H9 (cell line): ENCODE data around the gene ZNF133. TPM values are rescaled to one million over a fixed set of nuclear protein-coding genes. Genes with fewer than 3 reads are reported as not detected.

ENCODE experiments used
- DNase-seq: peaks from one replicate; pipeline ENCODE4 v3.0.0-alpha.2; 2017
- H2AFZ ChIP-seq: one replicate; pipeline ENCODE4 v1.6.1; 2013; ENCODE audit warnings: mild to moderate bottlenecking, low read length, control low read depth, moderate library complexity
- H2AK5ac ChIP-seq: 2 replicates; pipeline ENCODE4 v1.6.1; 2013; ENCODE audit warnings: low read length, control low read depth, mixed read lengths; ENCODE audit not compliant: insufficient read length
- H2BK120ac ChIP-seq: one replicate; pipeline ENCODE4 v1.6.1; 2013; ENCODE audit warnings: low read depth, mild to moderate bottlenecking, low read length, control low read depth, inconsistent platforms; ENCODE audit not compliant: poor library complexity, severe bottlenecking
- H2BK12ac ChIP-seq: 2 replicates; pipeline ENCODE4 v1.6.1; 2013; ENCODE audit warnings: low read length, control low read depth, mixed read lengths, low read depth; ENCODE audit not compliant: insufficient read length
- H2BK15ac ChIP-seq: 2 replicates; pipeline ENCODE4 v1.6.1; 2013; ENCODE audit warnings: low read depth, low read length, control low read depth
- H2BK20ac ChIP-seq: one replicate; pipeline ENCODE4 v1.6.1; 2013; ENCODE audit warnings: low read depth, mild to moderate bottlenecking, low read length, control low read depth, inconsistent platforms; ENCODE audit not compliant: poor library complexity, severe bottlenecking
- H2BK5ac ChIP-seq: 2 replicates; pipeline ENCODE4 v1.6.1; 2013; ENCODE audit warnings: low read length, control low read depth, mixed read lengths; ENCODE audit not compliant: insufficient read length
- H3K14ac ChIP-seq: 2 replicates; pipeline ENCODE4 v1.6.1; 2013; ENCODE audit warnings: low read length, control low read depth; ENCODE audit not compliant: insufficient read depth
- H3K18ac ChIP-seq: 2 replicates; pipeline ENCODE4 v1.6.1; 2013; ENCODE audit warnings: low read depth, mild to moderate bottlenecking, mixed read lengths, low read length, control low read depth; ENCODE audit not compliant: insufficient read length
- H3K23ac ChIP-seq: 2 replicates; pipeline ENCODE4 v1.6.1; 2013; ENCODE audit warnings: low read length, control low read depth, mixed read lengths, low read depth; ENCODE audit not compliant: insufficient read length
- H3K23me2 ChIP-seq: 2 replicates; pipeline ENCODE4 v1.6.1; 2013; ENCODE audit warnings: low read depth, mild to moderate bottlenecking, mixed read lengths, low read length, control low read depth; ENCODE audit not compliant: insufficient read length, poor library complexity, severe bottlenecking
- H3K27ac ChIP-seq: 2 replicates; pipeline ENCODE4 v1.5.1; 2013; ENCODE audit warnings: low read length, control low read depth, mixed read lengths, low read depth; ENCODE audit not compliant: insufficient read length
- H3K27me3 ChIP-seq: 2 replicates; pipeline ENCODE4 v1.6.1; 2013; ENCODE audit warnings: low read length, control low read depth, inconsistent platforms; ENCODE audit not compliant: insufficient read depth
- H3K4ac ChIP-seq: 2 replicates; pipeline ENCODE4 v1.6.1; 2013; ENCODE audit warnings: low read depth, mild to moderate bottlenecking, control low read depth, inconsistent platforms, low read length, moderate library complexity
- H3K4me1 ChIP-seq: 2 replicates; pipeline ENCODE4 v1.6.1; 2013; ENCODE audit warnings: low read length, control low read depth, inconsistent platforms; ENCODE audit not compliant: insufficient read depth
- H3K4me2 ChIP-seq: 2 replicates; pipeline ENCODE4 v1.6.1; 2013; ENCODE audit warnings: low read length, control low read depth, mixed read lengths; ENCODE audit not compliant: insufficient read length, insufficient read depth
- H3K56ac ChIP-seq: 2 replicates; pipeline ENCODE4 v1.6.1; 2013; ENCODE audit warnings: low read depth, mild to moderate bottlenecking, mixed read lengths, low read length, control low read depth; ENCODE audit not compliant: insufficient read length
- H3K79me1 ChIP-seq: 2 replicates; pipeline ENCODE4 v1.6.1; 2013; ENCODE audit warnings: low read depth, mild to moderate bottlenecking, moderate library complexity, low read length, control low read depth, inconsistent platforms; ENCODE audit not compliant: insufficient read depth, poor library complexity, severe bottlenecking
- H3K79me2 ChIP-seq: 2 replicates; pipeline ENCODE4 v1.6.1; 2013; ENCODE audit warnings: low read length, control low read depth, inconsistent platforms; ENCODE audit not compliant: insufficient read depth
- H3K9ac ChIP-seq: 2 replicates; pipeline ENCODE4 v1.6.1; 2013; ENCODE audit warnings: low read length, control low read depth, mixed read lengths; ENCODE audit not compliant: insufficient read length; ENCODE audit errors: extremely low read depth
- H3K9me3 ChIP-seq: one replicate; pipeline ENCODE4 v1.6.1; 2013; ENCODE audit warnings: low read depth, low read length, inconsistent platforms; ENCODE audit not compliant: control insufficient read depth
- H3T11ph ChIP-seq: one replicate; pipeline ENCODE4 v1.6.1; 2013; ENCODE audit warnings: mild to moderate bottlenecking, low read length, control low read depth, inconsistent platforms
- H4K20me1 ChIP-seq: one replicate; pipeline ENCODE4 v1.6.1; 2013; ENCODE audit not compliant: control insufficient read depth, insufficient read length, insufficient read depth
- H4K5ac ChIP-seq: 2 replicates; pipeline ENCODE4 v1.6.1; 2013; ENCODE audit warnings: low read depth, mild to moderate bottlenecking, mixed read lengths, low read length, control low read depth; ENCODE audit not compliant: insufficient read length
- H4K8ac ChIP-seq: replicated peaks from 2 replicates; pipeline ENCODE4 v1.6.1; 2013; ENCODE audit warnings: low read length, control low read depth, mixed read lengths, low read depth; ENCODE audit not compliant: insufficient read length
- H4K91ac ChIP-seq: 2 replicates; pipeline ENCODE4 v1.6.1; 2013; ENCODE audit warnings: low read depth, mild to moderate bottlenecking, moderate library complexity, mixed read lengths, low read length, control low read depth; ENCODE audit not compliant: insufficient read length
- H3K27ac Mint-ChIP-seq, 3 experiments: 2 replicates in 2 of 3; 3 replicates in 1 of 3; pipeline ENCODE4 v1.8.0; 2020 to 2021; ENCODE audit warnings: mixed read lengths in 3 of 3, mild to moderate bottlenecking in 1 of 3, moderate library complexity in 1 of 3
- H3K27me3 Mint-ChIP-seq: 2 replicates; pipeline ENCODE4 v1.8.0; 2021; ENCODE audit warnings: low read depth, mild to moderate bottlenecking, moderate library complexity, mixed read lengths
- H3K36me3 Mint-ChIP-seq, 3 experiments: 2 replicates in 2 of 3; 3 replicates in 1 of 3; pipeline ENCODE4 v1.8.0; 2020 to 2021; ENCODE audit warnings: low read depth in 3 of 3, mixed read lengths in 3 of 3; ENCODE audit not compliant: insufficient read depth in 1 of 3
- H3K4me1 Mint-ChIP-seq, 2 experiments: 2 replicates each; pipeline ENCODE4 v1.8.0; 2020; ENCODE audit warnings: mixed read lengths in 2 of 2
- H3K4me3 Mint-ChIP-seq, 2 experiments: 2 replicates in 1 of 2; 3 replicates in 1 of 2; pipeline ENCODE4 v1.8.0; 2020 to 2021; ENCODE audit warnings: mild to moderate bottlenecking in 2 of 2, mixed read lengths in 2 of 2, moderate library complexity in 1 of 2
- H3K9me3 Mint-ChIP-seq, 2 experiments: 2 replicates in 1 of 2; 3 replicates in 1 of 2; pipeline ENCODE4 v1.8.0; 2020; ENCODE audit warnings: mild to moderate bottlenecking in 2 of 2, mixed read lengths in 2 of 2, moderate library complexity in 1 of 2
- WGBS: extraction: QIAGEN DNeasy Blood & Tissue Kit; methylation state at CpG from one replicate; pipeline ENCODE4 v1.1.7; 2013; ENCODE audit warnings: missing lambda C conversion rate, low lambda C conversion rate, mixed read lengths; ENCODE audit not compliant: insufficient read length; ENCODE audit errors: extremely low coverage; 5-methylcytosine and 5-hydroxymethylcytosine counted together
- total RNA-seq: library from RNA; stranded (reverse); gene quantifications from 2 replicates; pipeline ENCODE4 v1.2.1, GENCODE V29; 2021
- TF ChIP-seq, protein P1 (sequence below): fragments of 200-600 bp; sonication (generic); conservative IDR thresholded peaks from 3 replicates; pipeline ENCODE4 v1.8.0; 2021; ENCODE audit warnings: antibody characterized with exemption, mild to moderate bottlenecking

The ZNF133 gene
- total RNA-seq, 1 experiment from 2014 or later, result 11.0 TPM

GRCh38 chr20:18258126-18258860 is 30.0 kb upstream of the ZNF133 start:
- no peak overlapping the region for H4K8ac ChIP-seq
- no peaks in the 10 kb centered on the region for H4K20me1 ChIP-seq
- H2BK15ac ChIP-seq, result no peak overlapping the region
- peaks cover 4% of the 10 kb centered on the region; the same call in 1 of the 2 replicates for H3K27me3 Mint-ChIP-seq
- H2AFZ ChIP-seq, result no peak overlapping the region
- H3K9me3 ChIP-seq, result no peaks in the 10 kb centered on the region
- H3K56ac ChIP-seq, result no peak overlapping the region
- no peaks in the 10 kb centered on the region for H3K9me3 Mint-ChIP-seq
- no peak overlapping the region for H3K27ac ChIP-seq
- H3K79me1 ChIP-seq, result no peaks in the 10 kb centered on the region
- no peak overlapping the region for H3K9ac ChIP-seq
- H3K27me3 ChIP-seq, result no peaks in the 10 kb centered on the region
- H3K18ac ChIP-seq, result no peak overlapping the region
- TF ChIP-seq, protein P1, sequence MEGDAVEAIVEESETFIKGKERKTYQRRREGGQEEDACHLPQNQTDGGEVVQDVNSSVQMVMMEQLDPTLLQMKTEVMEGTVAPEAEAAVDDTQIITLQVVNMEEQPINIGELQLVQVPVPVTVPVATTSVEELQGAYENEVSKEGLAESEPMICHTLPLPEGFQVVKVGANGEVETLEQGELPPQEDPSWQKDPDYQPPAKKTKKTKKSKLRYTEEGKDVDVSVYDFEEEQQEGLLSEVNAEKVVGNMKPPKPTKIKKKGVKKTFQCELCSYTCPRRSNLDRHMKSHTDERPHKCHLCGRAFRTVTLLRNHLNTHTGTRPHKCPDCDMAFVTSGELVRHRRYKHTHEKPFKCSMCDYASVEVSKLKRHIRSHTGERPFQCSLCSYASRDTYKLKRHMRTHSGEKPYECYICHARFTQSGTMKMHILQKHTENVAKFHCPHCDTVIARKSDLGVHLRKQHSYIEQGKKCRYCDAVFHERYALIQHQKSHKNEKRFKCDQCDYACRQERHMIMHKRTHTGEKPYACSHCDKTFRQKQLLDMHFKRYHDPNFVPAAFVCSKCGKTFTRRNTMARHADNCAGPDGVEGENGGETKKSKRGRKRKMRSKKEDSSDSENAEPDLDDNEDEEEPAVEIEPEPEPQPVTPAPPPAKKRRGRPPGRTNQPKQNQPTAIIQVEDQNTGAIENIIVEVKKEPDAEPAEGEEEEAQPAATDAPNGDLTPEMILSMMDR, result peak; percentile 58
- no peak overlapping the region for H2BK20ac ChIP-seq
- no CpG with 5 or more reads among the region's 12 CpGs for WGBS
- no peak overlapping the region for H3T11ph ChIP-seq
- H3K4me2 ChIP-seq, result no peak overlapping the region
- H3K4me1 Mint-ChIP-seq, result peaks cover 0 to 2% of the 10 kb centered on the region in 2 experiments; a peak in 1 of 4 replicates
- no peak overlapping the region for H3K4ac ChIP-seq
- DNase-seq, result no peak
- H3K79me2 ChIP-seq, result no peaks in the 10 kb centered on the region
- no peak overlapping the region for H2BK120ac ChIP-seq
- no peak overlapping the region for H3K14ac ChIP-seq
- no peak overlapping the region for H3K27ac Mint-ChIP-seq
- H3K23me2 ChIP-seq, result no peaks in the 10 kb centered on the region
- no peak overlapping the region for H2BK5ac ChIP-seq
- H2AK5ac ChIP-seq, result no peak overlapping the region
- no peak overlapping the region for H2BK12ac ChIP-seq
- H3K23ac ChIP-seq, result no peak overlapping the region
- no peaks in the 10 kb centered on the region for H3K36me3 Mint-ChIP-seq
- no peaks in the 10 kb centered on the region for H3K4me1 ChIP-seq
- H4K5ac ChIP-seq, result no peak overlapping the region
- no peak overlapping the region for H3K4me3 Mint-ChIP-seq
- no peak overlapping the region for H4K91ac ChIP-seq
